HG03354 (cell line): ENCODE data around the gene PNLDC1.
"Not testable (repeated sequence)": the region's sequence is repeated elsewhere in the genome, so short reads cannot be mapped to it uniquely, and the experiment has no call there.

Experiments
- ATAC-seq: cut with Tn5 transposase; IDR thresholded peaks from one replicate; pipeline ENCODE4 v1.9.1; 2021; ENCODE audit warnings: mild to moderate bottlenecking; ENCODE audit not compliant: unreplicated experiment, poor library complexity, severe bottlenecking

Gene PNLDC1

DNA sequence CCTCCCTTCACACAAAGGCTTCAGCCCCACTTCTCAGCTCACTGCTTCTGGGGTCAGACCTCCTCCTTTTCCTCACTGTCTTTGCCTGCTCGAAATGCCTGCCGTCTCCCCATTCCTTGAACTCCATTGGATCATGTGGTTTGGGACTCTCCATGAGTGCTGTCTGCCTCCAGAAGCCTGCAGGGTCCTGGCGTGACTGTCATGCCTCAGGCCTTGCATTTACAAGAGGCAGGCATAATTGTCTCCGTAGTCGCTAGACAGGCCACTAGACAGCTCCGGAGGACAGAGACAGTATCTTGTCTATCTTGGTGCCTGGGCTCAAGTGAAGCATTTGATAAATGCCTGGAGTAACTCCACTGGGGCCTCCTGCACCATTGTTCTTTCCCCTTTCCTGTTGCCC, 15.3 kb downstream of the PNLDC1 start:
- ATAC-seq, result no peak

DNA sequence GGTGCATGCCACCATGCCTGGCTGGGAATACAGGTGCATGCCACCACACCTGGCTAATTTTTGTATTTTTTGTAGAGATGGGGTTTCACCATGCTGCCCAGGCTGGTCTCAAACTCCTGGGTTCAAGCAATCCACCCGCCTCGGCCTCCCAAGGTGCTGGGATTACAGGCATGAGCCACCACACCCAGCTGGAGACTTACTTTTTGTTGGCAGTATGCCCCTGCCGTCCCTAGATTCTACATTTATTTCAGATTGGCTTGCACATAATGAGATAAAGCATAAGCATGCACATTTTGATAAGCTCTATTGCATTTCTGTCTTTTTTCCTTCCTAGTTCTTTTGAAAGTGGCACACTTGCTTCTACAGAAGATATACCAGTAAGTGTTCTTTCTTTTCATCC, 16.7 kb downstream of the PNLDC1 start:
- not testable (repeated sequence) for ATAC-seq

DNA sequence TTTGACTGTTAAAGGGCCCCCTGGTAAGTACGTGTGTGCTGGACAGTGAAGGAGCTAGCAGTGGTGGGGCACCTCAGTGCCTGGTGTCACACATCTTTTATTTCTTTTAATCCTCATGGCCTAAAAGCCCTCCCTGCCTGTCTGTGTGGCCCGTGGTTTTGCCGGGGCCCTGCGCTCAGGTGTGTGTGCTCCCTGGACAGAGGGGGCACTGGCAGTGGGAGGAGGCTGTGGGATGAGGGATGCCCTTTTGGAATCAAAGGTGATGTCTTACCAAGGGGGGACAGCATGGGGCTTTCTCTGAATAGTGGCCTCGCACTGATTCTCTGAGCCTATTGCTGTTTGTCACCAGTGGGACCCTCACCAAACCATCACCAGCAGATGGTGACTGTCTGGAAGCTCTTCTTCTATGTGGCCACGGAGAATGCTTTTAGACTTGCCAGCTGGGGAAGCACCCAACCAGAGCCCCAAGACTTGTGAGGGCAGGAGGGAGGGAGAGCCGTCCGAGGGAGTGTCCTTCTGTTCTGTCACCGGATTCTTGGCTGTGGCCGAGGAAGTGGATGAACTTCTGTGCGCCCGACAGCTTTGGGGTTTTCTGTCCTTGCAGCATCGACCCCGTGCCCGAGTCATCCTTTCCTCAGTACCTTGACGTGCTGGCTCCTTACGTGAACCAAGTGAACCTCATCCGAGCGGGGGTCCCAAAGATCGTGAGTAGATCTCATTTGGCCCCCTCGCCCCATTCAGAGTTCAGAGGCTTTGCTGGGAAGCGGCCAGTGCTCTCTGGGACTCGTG, 18.1 kb downstream of the PNLDC1 start:
- no peak for ATAC-seq

DNA sequence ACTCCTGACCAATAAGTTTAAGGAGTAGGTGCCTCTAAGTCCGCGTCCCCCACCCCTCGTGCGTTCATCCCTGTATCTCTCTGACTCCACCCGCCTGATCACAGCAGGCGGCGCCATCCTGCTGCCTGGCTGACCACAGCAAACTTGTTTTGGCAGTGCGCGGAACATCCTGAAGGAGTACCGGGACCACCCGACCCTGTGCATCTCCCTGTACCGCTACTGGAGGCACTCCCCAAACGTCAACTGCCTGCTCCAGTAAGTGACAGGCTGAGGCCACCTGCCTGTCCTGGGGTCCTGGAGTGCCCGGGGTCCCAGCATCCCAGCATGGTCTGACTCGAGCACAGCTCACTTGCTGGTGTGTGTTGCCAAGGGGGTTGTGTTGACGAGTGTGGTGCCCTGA, 19.0 kb downstream of the PNLDC1 start:
- ATAC-seq, result no peak

DNA sequence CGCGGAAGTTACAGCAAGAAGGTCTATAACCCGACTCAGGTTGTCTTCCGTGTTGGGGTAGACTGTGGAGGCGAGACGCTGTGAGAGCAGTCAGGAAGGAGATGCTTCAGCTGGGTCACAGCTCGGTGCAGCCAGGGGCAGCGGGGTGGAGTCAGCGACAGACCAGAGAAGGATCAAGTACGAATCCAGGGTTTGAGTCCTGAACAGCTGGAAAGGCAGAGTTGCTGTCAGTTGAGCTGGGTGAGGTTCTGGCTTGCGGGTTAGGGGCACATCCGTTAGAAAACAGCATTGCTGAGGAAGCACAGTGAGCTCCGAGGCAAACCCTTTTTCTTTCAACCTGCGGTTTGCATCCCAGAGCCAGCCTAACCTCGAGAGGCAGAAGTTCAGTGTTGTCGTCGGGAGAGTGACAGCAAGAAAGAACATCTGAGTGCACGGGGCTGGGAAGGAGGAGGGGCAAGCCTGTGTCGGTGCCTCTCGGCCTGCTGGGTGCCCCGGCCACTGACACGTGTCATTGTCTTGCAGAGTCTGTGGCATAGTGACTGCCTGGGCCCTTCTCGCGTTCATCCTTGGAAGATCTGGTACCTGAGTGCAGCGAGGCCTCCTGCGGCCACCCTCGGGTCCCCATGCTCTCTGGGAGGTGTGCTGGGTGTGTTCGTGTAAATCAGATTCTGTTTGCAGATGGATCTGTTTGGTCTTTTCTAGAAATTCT, 20.0 kb downstream of the PNLDC1 start:
- peak; percentile 65 for ATAC-seq

DNA sequence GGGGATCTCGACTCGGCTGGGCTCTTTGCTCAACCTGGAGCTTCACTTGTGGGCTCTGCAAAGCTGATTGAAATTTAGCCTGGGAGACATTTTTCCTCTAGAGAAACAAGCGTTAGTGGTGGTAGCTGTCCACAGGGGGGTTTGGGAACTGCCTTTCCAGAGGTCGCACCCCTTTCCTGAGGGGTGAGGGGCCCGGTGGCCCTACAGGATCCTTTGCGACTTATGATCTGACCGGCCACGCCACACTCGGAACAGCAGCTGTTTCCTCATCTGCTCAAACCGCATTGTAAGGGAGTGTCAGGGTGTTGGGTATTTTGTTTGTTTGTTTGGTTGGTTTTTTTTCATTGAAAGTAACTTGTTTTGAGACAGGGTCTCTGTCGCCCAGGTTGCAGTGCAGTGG, 21.0 kb downstream of the PNLDC1 start:
- no peak for ATAC-seq

DNA sequence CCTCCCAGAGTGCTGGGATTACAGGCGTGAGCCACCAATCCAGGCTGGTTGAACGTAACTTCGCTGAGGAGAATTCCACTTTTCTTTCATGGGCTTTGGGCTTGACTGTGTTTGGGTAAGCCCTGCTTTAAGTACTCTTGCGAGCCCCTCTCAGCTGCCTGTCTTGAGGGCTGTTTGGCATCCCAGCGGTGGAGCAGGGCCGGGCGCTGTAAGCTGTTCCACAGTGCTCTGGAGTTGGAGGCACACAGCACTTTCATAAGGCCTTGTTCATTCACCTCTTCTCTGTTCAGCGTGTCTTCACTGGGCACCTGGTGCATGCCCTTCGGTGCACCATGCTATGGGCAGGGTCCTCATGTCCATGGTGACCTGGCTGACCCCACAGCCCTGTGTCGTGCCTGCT, 21.6 kb downstream of the PNLDC1 start:
- ATAC-seq, result no peak

DNA sequence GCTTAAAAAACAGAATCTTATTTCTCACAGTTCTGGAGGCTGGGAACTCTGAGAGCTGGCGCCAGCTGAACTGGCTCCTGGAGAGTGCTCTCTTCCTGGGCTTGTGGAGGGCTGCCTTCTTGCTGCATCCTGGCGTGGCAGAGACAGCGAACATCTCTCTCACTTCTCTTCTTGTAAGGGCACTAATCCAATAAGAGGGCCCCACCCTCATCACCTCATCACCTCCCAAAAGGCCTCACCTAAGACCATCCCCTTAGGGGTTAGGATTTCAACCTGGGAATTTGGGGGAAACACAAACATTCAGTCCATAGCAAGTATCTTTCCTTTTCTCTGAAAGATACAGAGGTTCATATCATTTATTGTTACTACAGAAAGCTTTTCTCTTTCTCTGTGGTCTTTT, 23.9 kb downstream of the PNLDC1 start:
- ATAC-seq, result no peak

DNA sequence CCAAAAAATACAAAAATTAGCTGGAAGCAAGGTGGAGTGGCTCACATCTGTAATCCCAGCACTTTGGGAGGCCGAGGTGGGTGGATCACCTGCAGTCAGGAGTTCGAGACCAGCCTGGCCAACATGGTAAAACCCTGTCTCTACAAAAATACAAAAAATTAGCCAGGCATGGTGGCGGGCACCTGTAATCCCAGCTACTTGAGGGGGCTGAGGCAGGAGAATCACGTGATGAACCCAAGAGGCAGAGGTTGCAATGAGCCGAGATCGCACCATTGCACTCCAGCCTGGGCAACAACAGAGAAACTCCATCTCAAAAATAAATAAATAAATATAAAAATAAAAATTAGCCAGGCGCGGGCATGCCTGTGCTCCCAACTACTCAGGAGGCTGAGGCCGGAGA, 24.6 kb downstream of the PNLDC1 start:
- not testable (repeated sequence) for ATAC-seq

DNA sequence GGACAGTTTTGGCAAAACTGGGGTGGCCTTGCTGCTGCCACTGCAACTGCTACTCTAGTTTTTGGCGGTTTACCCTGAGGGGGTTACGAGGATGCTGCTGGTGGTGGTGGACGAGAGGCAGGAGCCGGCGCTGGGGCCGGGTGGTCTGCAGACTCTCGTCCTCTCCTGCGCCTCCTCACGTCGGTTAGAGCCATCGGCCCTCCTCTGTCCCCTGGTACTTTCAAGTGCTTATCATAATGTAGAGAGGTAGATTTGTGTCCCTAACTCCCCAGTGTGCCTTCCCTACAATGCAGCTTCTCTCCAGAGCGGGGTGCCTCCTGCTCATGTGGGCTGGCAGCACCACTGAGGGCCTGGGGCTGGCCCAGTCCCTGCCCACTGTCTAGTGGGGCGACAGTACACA, 25.9 kb downstream of the PNLDC1 start:
- no peak for ATAC-seq

DNA sequence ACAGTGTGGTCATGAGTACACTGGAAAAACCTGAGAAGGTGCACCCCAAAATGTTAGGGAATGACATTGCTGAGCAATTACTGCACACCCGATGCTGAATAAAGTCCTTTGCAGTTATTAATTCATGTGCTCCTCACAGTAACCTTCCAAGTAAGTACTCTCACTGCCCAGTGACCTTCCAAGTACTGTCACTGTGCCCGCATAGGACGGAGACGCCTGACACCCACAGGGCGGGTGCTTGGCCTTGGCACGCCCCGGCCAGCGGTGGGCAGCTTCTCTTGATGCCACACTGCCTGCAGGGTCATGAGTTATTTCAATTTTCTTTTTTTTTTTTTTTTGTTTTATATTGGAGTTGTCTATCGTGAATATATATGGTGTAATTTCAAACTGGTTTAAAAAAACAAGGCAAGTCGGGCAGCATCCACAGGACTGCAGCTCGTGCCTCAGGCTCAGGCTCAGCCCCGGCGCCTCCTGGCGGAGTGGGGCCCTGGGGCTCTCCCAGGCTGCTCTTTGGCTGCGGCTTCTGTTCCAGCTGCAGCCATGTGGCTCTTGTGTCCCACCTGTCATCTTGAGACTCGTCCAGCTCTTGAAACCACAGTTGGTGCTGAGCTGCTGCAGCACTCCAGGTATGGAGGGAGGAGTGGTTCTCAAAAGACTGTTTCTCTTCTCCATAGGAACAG, 27.0 kb downstream of the PNLDC1 start:
- ATAC-seq, result no peak

DNA sequence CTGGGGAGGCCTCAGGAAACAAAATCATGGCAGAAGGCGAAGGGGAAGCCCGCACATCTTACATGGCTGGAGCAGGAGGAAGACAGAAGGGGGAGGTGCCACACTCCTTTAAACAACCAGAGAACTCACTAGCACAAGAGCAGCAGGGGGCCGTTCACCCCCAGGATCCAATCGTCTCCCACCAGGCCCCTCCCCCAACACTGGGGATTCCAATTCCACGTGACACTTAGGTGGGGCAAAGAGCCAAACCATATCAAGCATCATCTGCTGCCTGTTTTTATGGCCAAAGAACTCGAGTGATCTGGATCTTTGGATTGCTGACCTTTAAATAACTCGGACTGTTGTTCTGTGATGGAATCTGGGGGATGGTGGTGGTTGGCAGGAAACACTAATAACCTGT, 28.0 kb downstream of the PNLDC1 start:
- ATAC-seq, result no peak

DNA sequence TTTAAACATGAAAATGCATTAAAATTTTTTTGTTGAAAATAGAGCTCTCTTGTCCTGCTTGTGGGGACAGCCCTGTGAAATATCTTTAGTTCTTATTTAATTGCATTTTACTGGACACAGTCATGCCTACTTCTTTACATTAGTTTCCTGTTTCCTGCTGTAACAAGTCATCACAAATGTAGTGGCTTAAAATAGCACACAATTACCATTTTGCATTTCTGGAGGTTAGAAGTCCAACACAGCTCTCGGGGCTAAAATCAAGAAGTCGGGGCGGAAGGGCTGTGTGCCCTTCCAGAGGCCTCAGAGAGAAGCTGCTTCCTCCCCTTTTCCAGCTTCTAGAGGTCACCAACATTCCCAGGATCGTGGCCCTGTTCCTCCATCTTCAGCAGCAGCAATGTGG, 29.4 kb downstream of the PNLDC1 start:
- peak; percentile 68 for ATAC-seq

DNA sequence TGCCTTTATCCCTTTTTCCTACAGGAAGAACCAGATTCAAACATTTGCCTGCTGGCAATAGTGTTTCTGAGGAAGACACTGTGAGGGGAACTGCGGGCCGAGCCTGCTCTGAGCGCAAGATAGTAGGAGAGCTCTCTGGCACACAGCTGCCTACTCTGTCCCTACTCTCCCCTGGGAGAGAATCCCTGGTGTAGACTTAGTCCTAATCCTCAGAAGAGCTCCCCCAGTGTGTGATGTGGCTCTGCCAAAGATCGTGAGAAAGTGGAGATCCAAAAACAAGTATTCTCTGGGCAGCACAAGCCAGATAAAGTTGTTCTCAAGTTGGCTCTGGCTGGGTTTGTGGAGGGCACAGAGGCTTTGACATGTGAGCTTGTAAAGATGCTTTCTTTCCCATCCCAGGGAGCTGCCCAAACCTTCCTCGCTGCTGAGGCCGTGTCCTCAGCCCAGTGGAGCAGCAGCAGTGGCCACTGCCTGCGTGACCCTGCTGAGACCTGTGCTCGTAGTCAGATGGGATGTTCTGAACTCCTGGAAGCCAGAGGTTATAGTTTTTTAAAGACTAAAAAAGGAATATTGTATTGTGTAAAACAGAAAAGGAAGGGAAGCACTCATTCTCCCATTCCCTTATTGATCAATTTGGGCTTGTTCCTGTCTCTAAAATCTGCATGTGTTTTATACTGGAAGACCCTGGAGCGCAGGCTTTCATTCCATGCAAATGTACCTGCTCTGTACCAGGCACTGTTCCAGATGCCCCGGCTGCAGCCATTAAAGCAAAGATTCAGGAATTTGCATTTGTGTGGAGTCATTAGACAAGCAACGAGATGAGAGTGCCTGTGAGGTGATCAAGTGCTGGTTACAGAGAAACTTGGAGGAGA, 30.7 kb downstream of the PNLDC1 start:
- no peak for ATAC-seq

DNA sequence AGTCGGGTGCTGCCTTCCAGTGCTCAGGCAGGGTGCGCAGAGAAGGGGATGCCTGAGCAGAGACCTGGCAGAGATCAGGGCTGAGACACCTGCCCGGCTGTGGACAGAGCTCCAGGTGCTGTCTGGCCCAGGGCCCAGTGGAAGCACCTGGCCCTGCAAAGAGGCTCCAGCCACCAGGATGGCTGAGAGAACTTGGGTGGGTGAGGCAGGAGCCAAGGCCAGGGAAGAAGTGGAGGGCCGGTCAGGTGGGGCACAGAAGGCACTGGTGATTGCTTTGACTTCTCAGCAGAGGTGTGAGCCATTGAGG, 31.2 kb downstream of the PNLDC1 start:
- no peak for ATAC-seq

DNA sequence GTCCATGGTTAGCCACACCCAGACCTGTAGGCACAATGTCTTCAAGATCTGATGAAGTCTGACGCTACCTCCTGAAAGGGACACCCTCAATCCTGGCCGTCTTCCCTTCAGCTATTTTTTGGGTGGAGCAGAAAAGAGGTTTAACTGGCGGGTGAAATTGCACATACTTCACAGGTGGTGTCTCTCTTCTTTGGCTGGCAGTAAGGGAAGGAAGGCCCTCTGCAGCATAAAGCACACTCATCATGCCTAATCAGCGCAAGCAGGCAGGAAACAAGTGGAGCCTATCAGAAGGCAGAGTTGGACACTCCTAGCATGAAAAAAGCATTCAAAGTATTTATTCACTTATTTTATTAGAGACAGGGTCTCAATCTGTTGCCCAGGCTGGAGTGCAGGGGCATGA, 32.9 kb downstream of the PNLDC1 start:
- no peak for ATAC-seq

DNA sequence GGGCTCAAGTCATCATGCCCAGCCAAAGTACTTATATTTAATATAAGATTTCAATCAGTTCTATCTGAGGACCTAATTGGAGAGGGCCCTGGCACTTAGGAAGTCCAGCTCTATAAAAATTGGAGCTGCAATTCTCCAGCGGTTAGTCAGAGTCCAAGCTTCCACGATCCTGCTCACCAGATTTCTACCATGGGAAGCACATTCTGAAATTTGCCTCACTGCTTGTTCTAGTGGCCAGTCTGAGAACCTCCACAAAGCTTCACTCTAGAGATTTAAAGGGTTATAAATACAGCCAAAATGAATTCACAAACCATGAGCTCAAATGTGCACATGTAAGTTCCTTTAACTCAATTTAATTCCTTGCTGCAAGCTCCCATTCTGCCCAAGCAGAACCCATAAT, 33.5 kb downstream of the PNLDC1 start:
- ATAC-seq, result no peak

DNA sequence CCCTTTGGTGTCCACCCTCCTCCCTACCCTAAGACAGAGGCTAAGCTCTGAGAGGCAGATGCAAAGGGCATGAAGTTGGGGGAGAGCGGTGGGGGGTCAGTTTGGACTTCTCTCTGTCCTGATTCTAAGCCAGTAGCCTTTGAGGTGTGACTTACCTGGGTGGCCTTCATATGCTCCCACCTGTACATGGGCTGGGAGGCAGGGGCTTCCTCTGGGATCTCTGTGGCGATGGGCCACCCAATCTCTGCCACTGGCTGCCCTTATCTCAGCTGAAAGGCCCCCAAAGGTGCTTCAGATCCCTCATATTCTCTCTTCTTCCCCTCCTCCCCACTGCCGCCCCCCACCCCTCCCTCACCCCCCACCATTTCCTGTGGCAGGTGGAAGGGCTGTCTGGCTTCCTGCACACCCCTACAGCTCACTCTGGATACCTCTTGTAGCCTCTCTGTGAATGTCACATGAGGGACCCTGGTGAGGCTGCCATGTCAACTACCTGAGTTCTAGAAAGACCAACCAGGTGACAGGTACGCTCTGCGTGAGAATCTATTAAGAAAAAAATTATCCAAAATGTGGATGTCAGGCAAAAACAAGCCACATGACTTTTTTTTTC, 34.0 kb downstream of the PNLDC1 start:
- ATAC-seq, result no peak

DNA sequence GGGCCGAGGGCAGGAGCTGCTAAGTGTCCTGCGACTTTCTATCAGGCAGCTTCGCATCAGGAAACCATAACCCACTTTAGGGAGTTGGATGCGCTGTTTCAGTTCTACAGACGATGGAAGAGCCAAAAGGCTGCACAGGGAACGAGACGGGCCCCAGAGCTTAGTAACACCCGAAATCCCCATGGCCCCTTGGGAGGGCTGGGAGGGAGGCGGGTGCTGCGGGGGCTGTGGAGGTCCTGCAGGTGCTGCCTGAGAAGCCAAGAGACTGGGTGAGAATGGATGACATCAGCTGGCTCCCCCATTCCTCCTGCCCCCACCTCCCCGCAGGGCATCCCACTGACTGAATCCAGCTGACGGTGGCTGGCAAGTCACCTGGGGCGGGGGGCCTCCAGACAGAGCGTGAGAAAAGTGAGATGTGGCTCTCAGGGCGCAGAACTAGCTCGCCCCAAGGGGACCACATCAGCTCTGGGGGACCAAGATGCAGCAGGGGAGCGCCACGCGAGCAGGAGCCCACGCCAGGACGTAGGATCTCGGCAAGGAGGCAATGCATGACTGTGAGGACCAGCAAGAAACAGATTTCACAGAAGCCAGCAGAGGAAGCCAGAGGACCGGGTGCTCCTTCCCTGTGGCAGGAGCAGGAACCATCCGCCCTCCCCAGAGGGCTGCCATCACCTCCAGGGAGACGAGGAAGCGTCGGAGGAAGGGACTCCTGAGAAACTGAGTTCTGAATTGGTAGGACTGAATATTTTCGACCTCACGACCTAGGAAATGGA, 36.8 kb downstream of the PNLDC1 start:
- ATAC-seq, result no peak
